ENCODE results near the gene DAGLA. TPM values are rescaled to one million over a fixed set of nuclear protein-coding genes. Genes with fewer than 3 reads are reported as not detected.

The DAGLA gene
- total RNA-seq, 2 experiments from 2014 or later, result 0.05 TPM; not detected in 1

DNA sequence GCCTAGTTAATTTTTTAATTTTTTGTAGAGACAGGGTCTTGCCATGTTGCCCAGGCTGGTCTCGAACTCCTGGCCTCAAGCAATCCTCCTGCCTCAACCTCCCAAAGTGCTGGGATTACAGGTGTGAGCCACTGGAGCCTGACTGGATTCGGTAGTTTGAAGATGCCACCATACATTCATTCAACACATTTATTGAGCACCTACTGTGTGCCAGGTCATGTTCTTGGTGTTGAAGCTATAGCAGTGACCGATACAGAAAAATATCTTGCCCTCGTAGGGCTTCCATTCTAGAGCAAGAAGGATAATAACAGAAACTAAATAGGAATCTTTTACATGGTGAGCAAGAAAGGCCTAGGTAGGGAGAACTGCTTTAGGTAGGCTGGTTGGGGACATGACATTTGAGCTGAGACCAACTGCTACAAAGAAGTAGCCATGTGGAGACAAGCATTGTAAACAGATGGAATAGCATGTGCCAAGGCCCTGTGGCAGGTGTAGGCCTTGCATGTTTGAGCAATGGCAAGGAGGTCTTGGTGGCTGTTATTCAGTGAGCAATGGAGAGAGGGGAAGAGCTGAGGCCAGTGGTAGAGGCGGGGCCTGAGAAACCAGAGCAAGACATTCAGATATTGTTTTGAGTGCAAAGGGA is 70.6 kb downstream of the DAGLA start:
- Mint-ChIP-seq H3K36me3 (ENCODE audit: low read depth) (no peaks in the 10 kb centered on the region), H3K27me3 (peaks cover 32% of the 10 kb centered on the region), H3K9me3 (no peaks in the 10 kb centered on the region), H3K4me3 (no peak overlapping the region), H3K4me1 (ENCODE audit: low read depth) (peaks cover 8% of the 10 kb centered on the region), H3K27ac (no peak overlapping the region)
- TF ChIP-seq, protein P1, sequence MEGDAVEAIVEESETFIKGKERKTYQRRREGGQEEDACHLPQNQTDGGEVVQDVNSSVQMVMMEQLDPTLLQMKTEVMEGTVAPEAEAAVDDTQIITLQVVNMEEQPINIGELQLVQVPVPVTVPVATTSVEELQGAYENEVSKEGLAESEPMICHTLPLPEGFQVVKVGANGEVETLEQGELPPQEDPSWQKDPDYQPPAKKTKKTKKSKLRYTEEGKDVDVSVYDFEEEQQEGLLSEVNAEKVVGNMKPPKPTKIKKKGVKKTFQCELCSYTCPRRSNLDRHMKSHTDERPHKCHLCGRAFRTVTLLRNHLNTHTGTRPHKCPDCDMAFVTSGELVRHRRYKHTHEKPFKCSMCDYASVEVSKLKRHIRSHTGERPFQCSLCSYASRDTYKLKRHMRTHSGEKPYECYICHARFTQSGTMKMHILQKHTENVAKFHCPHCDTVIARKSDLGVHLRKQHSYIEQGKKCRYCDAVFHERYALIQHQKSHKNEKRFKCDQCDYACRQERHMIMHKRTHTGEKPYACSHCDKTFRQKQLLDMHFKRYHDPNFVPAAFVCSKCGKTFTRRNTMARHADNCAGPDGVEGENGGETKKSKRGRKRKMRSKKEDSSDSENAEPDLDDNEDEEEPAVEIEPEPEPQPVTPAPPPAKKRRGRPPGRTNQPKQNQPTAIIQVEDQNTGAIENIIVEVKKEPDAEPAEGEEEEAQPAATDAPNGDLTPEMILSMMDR (IDR thresholded peaks at IDR 0.05), result no peak
- no peak for ATAC-seq
- ChIA-PET POLR2A (no interaction called here), CTCF (interaction anchor here (0.7 to 1.9 kb wide), 7 partner anchors 17 to 67 kb away, joined by 3 to 7 read pairs (median 4); no protein-coding TSS in a partner anchor)
- no peak for DNase-seq
- intact Hi-C loops (cut with micrococcal nuclease), result no loop called here

DNA sequence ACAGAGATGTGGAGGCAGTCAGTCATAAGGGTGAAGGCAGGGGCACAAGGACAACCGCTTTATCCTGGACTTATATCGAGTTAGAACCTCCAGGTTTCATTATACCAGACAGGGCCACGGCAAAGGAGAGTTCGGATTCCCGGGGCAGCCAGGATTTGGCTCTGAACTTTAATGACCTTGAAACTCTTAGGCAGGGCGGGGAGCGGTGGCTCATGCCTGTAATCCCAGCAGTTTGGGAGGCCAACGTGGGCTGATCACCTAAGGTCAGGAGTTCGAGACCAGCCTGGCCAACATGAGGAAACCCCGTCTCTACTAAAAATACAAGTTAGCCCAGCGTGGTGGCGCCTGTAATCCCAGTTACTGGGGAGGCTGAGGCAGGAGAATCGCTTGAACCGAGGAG is 71.2 kb downstream of the DAGLA start:
- CTCF ChIA-PET, result interaction anchor here (0.7 to 1.9 kb wide), 7 partner anchors 18 to 68 kb away, joined by 3 to 7 read pairs (median 4); no protein-coding TSS in a partner anchor
- peaks cover 13% of the 10 kb centered on the region for H3K4me1 Mint-ChIP-seq (ENCODE audit: low read depth)
- POLR2A ChIA-PET, result no interaction called here

DNA sequence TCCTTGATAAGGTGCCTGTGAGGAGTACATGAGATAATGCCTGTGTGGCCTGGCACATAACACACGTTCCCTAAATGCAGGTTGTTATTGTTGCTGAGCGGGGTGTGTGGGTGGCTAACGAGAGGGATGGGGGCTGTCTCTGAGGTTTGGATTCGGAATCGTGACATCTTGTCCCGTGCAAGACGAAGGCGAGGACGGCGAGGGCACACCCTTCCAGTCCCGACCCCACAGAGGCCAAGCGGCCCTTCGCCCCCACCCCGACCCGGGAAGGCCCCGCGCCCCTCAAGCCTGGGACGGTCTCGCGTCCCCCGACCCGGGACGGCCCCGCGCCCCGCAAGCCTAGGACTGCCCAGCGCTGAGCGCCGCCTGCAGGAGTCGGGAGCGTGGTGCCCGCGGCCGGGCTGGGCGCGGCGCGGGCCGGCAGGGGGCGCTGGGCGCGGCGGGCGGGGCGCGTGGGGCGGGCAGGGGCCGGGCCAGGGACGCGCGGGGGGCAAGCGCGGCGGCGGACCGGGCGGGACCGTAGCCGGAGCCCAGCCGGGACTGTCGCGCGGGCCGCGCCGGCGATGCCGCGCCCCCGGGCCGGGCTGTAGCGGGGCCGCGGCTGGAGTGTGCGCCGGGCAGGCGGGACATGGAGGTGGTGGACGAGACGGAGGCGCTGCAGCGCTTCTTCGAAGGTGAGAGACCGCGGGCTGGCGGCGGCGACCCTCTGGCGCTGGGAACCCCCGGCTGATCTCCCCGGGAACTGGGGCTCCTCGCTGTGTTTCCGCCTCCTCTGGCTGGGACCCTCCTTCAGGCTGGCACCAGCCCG is 72.1 kb downstream of the DAGLA start, which contains the start of gene MYRF:
Gene MYRF, plus strand, starts transcription at position 520 of the 808 bp plus-strand sequence. Its CDS starts 109 bp downstream, at position 629.
- TF ChIP-seq, protein P1 (IDR thresholded peaks at IDR 0.05), result peak; percentile 55
- CTCF ChIA-PET, result interaction anchor here (0.9 to 1.9 kb wide), 6 partner anchors 10 to 45 kb away, joined by 3 to 7 read pairs (median 4); no protein-coding TSS in a partner anchor
- Mint-ChIP-seq H3K27me3 (peaks cover 32% of the 10 kb centered on the region), H3K4me3 (peak within 1 kb of the TSS; percentile 52), H3K9me3 (no peaks in the 10 kb centered on the region), H3K36me3 (ENCODE audit: low read depth) (no peaks in the 10 kb centered on the region), H3K27ac (no peak within 1 kb of the TSS), H3K4me1 (ENCODE audit: low read depth) (peaks cover 21% of the 10 kb centered on the region)
- intact Hi-C loops (cut with micrococcal nuclease), result no loop called here
- peak; percentile 62 for DNase-seq
- peak; percentile 72 for ATAC-seq
- POLR2A ChIA-PET, result interaction anchor here (0.9 kb wide), 1 partner anchor 23 kb away, joined by 3 read pairs; no protein-coding TSS in a partner anchor

More for the DNA sequence above, 71.2 kb downstream of the DAGLA start:
- Mint-ChIP-seq H3K27me3 (peaks cover 32% of the 10 kb centered on the region), H3K4me3 (no peak overlapping the region), H3K36me3 (ENCODE audit: low read depth) (no peaks in the 10 kb centered on the region), H3K27ac (no peak overlapping the region), H3K9me3 (no peaks in the 10 kb centered on the region)
- TF ChIP-seq, protein P1 (IDR thresholded peaks at IDR 0.05), result no peak
- DNase-seq (no peak), ATAC-seq (no peak)
- intact Hi-C loops (cut with micrococcal nuclease), result no loop called here

DNA sequence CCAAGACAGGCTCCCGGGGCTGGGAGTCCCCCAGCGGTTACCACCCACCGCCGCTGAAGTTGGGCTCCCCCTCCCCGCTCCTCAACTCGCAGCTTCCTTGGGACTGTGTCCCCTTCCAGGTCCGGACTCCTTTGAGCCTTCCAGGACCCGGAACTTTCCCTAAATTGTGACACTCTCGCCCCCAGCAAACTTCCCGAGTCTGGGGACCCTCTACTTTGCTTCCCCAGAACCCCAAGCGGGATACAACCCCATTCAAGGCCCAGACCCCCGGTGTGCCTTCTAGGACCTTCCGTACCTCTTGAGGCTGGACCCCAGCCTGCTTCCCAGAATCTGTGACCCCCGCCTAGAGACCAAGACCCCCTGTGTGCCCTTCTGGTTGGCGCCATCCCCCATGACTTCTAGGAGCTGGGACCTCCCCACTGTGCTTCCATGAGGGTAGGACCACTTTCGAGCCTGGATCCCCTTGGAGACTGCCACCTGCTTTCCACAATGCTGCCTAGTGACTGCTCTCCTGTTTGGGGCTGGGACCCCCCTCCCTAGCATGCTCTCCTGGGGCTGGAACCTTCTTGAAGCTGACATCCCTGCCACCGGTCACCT is 72.8 kb downstream of the DAGLA start:
- H3K4me1 Mint-ChIP-seq (ENCODE audit: low read depth), result peaks cover 21% of the 10 kb centered on the region
- DNase-seq (no peak), ATAC-seq (no peak)
- TF ChIP-seq, protein P1 (IDR thresholded peaks at IDR 0.05), result no peak
- ChIA-PET CTCF (interaction anchor here (0.6 to 1.3 kb wide), 7 partner anchors 9 to 87 kb away, joined by 3 to 4 read pairs (median 3); no protein-coding TSS in a partner anchor), POLR2A (interaction anchor here (0.9 kb wide), 1 partner anchor 22 kb away, joined by 3 read pairs; no protein-coding TSS in a partner anchor)
- no peaks in the 10 kb centered on the region for H3K36me3 Mint-ChIP-seq (ENCODE audit: low read depth)
- H3K27ac Mint-ChIP-seq, result no peak overlapping the region
- H3K4me3 Mint-ChIP-seq, result peak overlapping the region; percentile 52
- H3K9me3 Mint-ChIP-seq, result no peaks in the 10 kb centered on the region
- H3K27me3 Mint-ChIP-seq, result peaks cover 32% of the 10 kb centered on the region
- intact Hi-C loops (cut with micrococcal nuclease), result no loop called here

Measured in activated CD8-positive, alpha-beta T cell treated with anti-CD3 and anti-CD28 coated beads for 36 hours (primary cell).